Rectal smooth muscle tissue (tissue), 1 donor: ENCODE measurements around the gene SLC29A3.

Experiments
- H3K27ac ChIP-seq: one replicate; pipeline ENCODE4 v1.7.0; 2013; ENCODE audit warnings: low read depth, low read length, inconsistent platforms
- H3K27me3 ChIP-seq: one replicate; pipeline ENCODE4 v1.7.0; 2013; ENCODE audit warnings: low read length; ENCODE audit not compliant: control insufficient read depth, insufficient read depth
- H3K36me3 ChIP-seq: one replicate; pipeline ENCODE4 v1.7.0; 2013; ENCODE audit warnings: low read length; ENCODE audit not compliant: control insufficient read depth, insufficient read depth
- H3K4me1 ChIP-seq: one replicate; pipeline ENCODE4 v1.7.0; 2013; ENCODE audit warnings: low read length; ENCODE audit not compliant: control insufficient read depth, insufficient read depth
- H3K4me3 ChIP-seq: one replicate; pipeline ENCODE4 v1.7.0; 2013; ENCODE audit warnings: low read length
- H3K9ac ChIP-seq: one replicate; pipeline ENCODE4 v1.7.0; 2013; ENCODE audit warnings: low read length

The SLC29A3 gene

GRCh38 chr10:71278691-71279588 is 40.1 kb upstream of the SLC29A3 start:
- H3K27me3 ChIP-seq = no peaks in the 10 kb centered on the region
- H3K36me3 ChIP-seq = no peaks in the 10 kb centered on the region
- H3K9ac ChIP-seq = no peak overlapping the region
- H3K27ac ChIP-seq = no peak overlapping the region
- H3K4me3 ChIP-seq = no peak overlapping the region
- no peaks in the 10 kb centered on the region for H3K4me1 ChIP-seq

GRCh38 chr10:71279590-71280170 is 39.4 kb upstream of the SLC29A3 start:
- no peaks in the 10 kb centered on the region for H3K27me3 ChIP-seq
- no peak overlapping the region for H3K4me3 ChIP-seq
- no peak overlapping the region for H3K9ac ChIP-seq
- H3K36me3 ChIP-seq = no peaks in the 10 kb centered on the region
- no peaks in the 10 kb centered on the region for H3K4me1 ChIP-seq
- no peak overlapping the region for H3K27ac ChIP-seq

- H3K27ac ChIP-seq = no peak overlapping the region
- no peaks in the 10 kb centered on the region for H3K4me1 ChIP-seq
- no peak overlapping the region for H3K9ac ChIP-seq
- H3K27me3 ChIP-seq = no peaks in the 10 kb centered on the region
- H3K4me3 ChIP-seq = no peak overlapping the region
- H3K36me3 ChIP-seq = no peaks in the 10 kb centered on the region
Observed at GRCh38 chr10:71280216-71280615, 38.8 kb upstream of the SLC29A3 start.

- no peak overlapping the region for H3K4me3 ChIP-seq
- no peak overlapping the region for H3K27ac ChIP-seq
- no peaks in the 10 kb centered on the region for H3K36me3 ChIP-seq
- H3K9ac ChIP-seq = no peak overlapping the region
- no peaks in the 10 kb centered on the region for H3K27me3 ChIP-seq
- H3K4me1 ChIP-seq = no peaks in the 10 kb centered on the region
Observed at GRCh38 chr10:71280825-71281224, 38.2 kb upstream of the SLC29A3 start.

- no peaks in the 10 kb centered on the region for H3K36me3 ChIP-seq
- H3K27ac ChIP-seq = no peak overlapping the region
- H3K4me1 ChIP-seq = no peaks in the 10 kb centered on the region
- no peak overlapping the region for H3K4me3 ChIP-seq
- no peak overlapping the region for H3K9ac ChIP-seq
- H3K27me3 ChIP-seq = no peaks in the 10 kb centered on the region
Observed at GRCh38 chr10:71281646-71282322, 37.3 kb upstream of the SLC29A3 start.

- no peak overlapping the region for H3K9ac ChIP-seq
- H3K36me3 ChIP-seq = no peaks in the 10 kb centered on the region
- H3K27me3 ChIP-seq = no peaks in the 10 kb centered on the region
- H3K27ac ChIP-seq = no peak overlapping the region
- no peak overlapping the region for H3K4me3 ChIP-seq
- no peaks in the 10 kb centered on the region for H3K4me1 ChIP-seq
Observed at GRCh38 chr10:71282323-71282680, 36.8 kb upstream of the SLC29A3 start.

- H3K36me3 ChIP-seq = no peaks in the 10 kb centered on the region
- no peaks in the 10 kb centered on the region for H3K27me3 ChIP-seq
- H3K27ac ChIP-seq = no peak overlapping the region
- no peak overlapping the region for H3K9ac ChIP-seq
- no peak overlapping the region for H3K4me3 ChIP-seq
- no peaks in the 10 kb centered on the region for H3K4me1 ChIP-seq
Observed at GRCh38 chr10:71283410-71283809, 35.6 kb upstream of the SLC29A3 start.

GRCh38 chr10:71283876-71284275 is 35.2 kb upstream of the SLC29A3 start:
- Histone ChIP-seq H3K4me1 (no peaks in the 10 kb centered on the region), H3K36me3 (no peaks in the 10 kb centered on the region), H3K9ac (no peak overlapping the region), H3K27me3 (no peaks in the 10 kb centered on the region), H3K4me3 (no peak overlapping the region), H3K27ac (no peak overlapping the region)

GRCh38 chr10:71284544-71285179 is 34.4 kb upstream of the SLC29A3 start:
- no peaks in the 10 kb centered on the region for H3K36me3 ChIP-seq
- H3K9ac ChIP-seq = no peak overlapping the region
- H3K4me1 ChIP-seq = no peaks in the 10 kb centered on the region
- H3K4me3 ChIP-seq = no peak overlapping the region
- H3K27ac ChIP-seq = no peak overlapping the region
- H3K27me3 ChIP-seq = no peaks in the 10 kb centered on the region

- Histone ChIP-seq H3K9ac (no peak overlapping the region), H3K27ac (no peak overlapping the region), H3K4me1 (no peaks in the 10 kb centered on the region), H3K27me3 (no peaks in the 10 kb centered on the region), H3K4me3 (no peak overlapping the region), H3K36me3 (no peaks in the 10 kb centered on the region)
Observed at GRCh38 chr10:71285180-71285545, 33.9 kb upstream of the SLC29A3 start.

- Histone ChIP-seq H3K27me3 (no peaks in the 10 kb centered on the region), H3K36me3 (no peaks in the 10 kb centered on the region), H3K4me3 (no peak overlapping the region), H3K4me1 (no peaks in the 10 kb centered on the region), H3K9ac (no peak overlapping the region), H3K27ac (no peak overlapping the region)
Observed at GRCh38 chr10:71285986-71286385, 33.1 kb upstream of the SLC29A3 start.

- H3K27me3 ChIP-seq = no peaks in the 10 kb centered on the region
- H3K9ac ChIP-seq = no peak overlapping the region
- no peaks in the 10 kb centered on the region for H3K4me1 ChIP-seq
- no peak overlapping the region for H3K4me3 ChIP-seq
- H3K27ac ChIP-seq = no peak overlapping the region
- no peaks in the 10 kb centered on the region for H3K36me3 ChIP-seq
Observed at GRCh38 chr10:71286521-71287294, 32.4 kb upstream of the SLC29A3 start.
